Gastrocnemius medialis (tissue), 4 donors: ENCODE measurements around the gene B4GALT2. TPM values are rescaled to one million over a fixed set of nuclear protein-coding genes. Genes with fewer than 3 reads are reported as not detected.

Experiments
- ATAC-seq, 2 donors: fragments of 150-250 bp; one replicate each; pipeline ENCODE4 v1.9.1; 2016
- DNase-seq, 2 donors: peaks; one replicate each; pipeline ENCODE4 v3.0.0-alpha.2; 2019
- H3K27ac ChIP-seq, 4 donors: fragments of 200-600 bp; sonication (generic); 1 replicate in 1 of 4; 2 replicates in 3 of 4; pipeline ENCODE4 v1.5.1; 2016 to 2018; ENCODE audit warnings: mild to moderate bottlenecking in 2 of 4, moderate library complexity in 1 of 4
- H3K27me3 ChIP-seq, 3 donors: fragments of 200-600 bp; sonication (generic) in 2 of 3; 1 replicate in 1 of 3; 2 replicates in 2 of 3; pipeline versions ENCODE4 v1.5.1 to v1.6.0; 2016 to 2019; ENCODE audit warnings: mild to moderate bottlenecking in 1 of 3, moderate library complexity in 1 of 3
- H3K36me3 ChIP-seq, 2 donors: fragments of 200-600 bp; sonication (generic) in 1 of 2; one replicate each; pipeline ENCODE4 v1.5.1; 2017 to 2018
- H3K4me1 ChIP-seq, 2 donors: fragments of 200-600 bp; sonication (generic) in 1 of 2; one replicate each; pipeline ENCODE4 v1.5.1; 2016 to 2017; ENCODE audit warnings: mild to moderate bottlenecking in 2 of 2
- H3K4me3 ChIP-seq, 4 donors: fragments of 200-600 bp; sonication (generic) in 3 of 4; 1 replicate in 1 of 4; 2 replicates in 3 of 4; pipeline ENCODE4 v1.5.1; 2016 to 2019; ENCODE audit warnings: mild to moderate bottlenecking in 2 of 4
- H3K9me3 ChIP-seq, 3 donors: fragments of 200-600 bp; sonication (generic) in 2 of 3; 1 replicate in 1 of 3; 2 replicates in 2 of 3; pipeline ENCODE4 v1.5.1; 2016 to 2019
- POLR2A ChIP-seq, 2 donors: fragments of 450-650 bp; IDR thresholded peaks; one replicate each; pipeline ENCODE4 v1.6.1; 2017; ENCODE audit warnings: antibody characterized with exemption in 2 of 2, mild to moderate bottlenecking in 2 of 2, moderate library complexity in 2 of 2
- in situ Hi-C, 4 donors: fragments of 200-750 bp; cut with MboI; loops; one replicate each; pipeline versions ENCODE4 v1.15.0 to v1.8.0; 2017; ENCODE audit warnings: low sequenced_read_pairs in 4 of 4
- intact Hi-C: fragments of 100-400 bp; cut with DNase I; formaldehyde crosslinking; loops from one replicate; pipeline ENCODE4 v1.15.1; 2023; ENCODE audit warnings: low total_unique reads
- total RNA-seq, 4 donors: library from RNA; depleted of rRNA; stranded (reverse); fragments of >200 nt; gene quantifications; one replicate each; pipeline versions ENCODE4 v1.1.0 to v1.2.3, GENCODE V29; 2016
- TF ChIP-seq, protein P1 (sequence below), 5 experiments: fragments of 450-650 bp in 3 of 5; fragments of 200-600 bp in 2 of 5; sonication (generic) in 2 of 5; IDR thresholded peaks in 4 of 5; conservative IDR thresholded peaks in 1 of 5; 1 replicate in 4 of 5; 2 replicates in 1 of 5; pipeline ENCODE4 v1.5.1; 2016 to 2019; ENCODE audit warnings: antibody characterized with exemption in 5 of 5, mild to moderate bottlenecking in 3 of 5, moderate library complexity in 3 of 5

The B4GALT2 gene
- total RNA-seq, 4 donors from 2014 or later, result 63.5 to 97.8 (median 72.1) TPM

- intact Hi-C loops (no loop called here), in situ Hi-C loops (no loop called here)
- peaks cover 0 to 12% of the 10 kb centered on the region in 2 donors for H3K36me3 ChIP-seq
- no peak overlapping the region for H3K4me3 ChIP-seq
- no peaks in the 10 kb centered on the region for H3K9me3 ChIP-seq
- ATAC-seq (no peak), DNase-seq (no peak)
- TF ChIP-seq, protein P1, sequence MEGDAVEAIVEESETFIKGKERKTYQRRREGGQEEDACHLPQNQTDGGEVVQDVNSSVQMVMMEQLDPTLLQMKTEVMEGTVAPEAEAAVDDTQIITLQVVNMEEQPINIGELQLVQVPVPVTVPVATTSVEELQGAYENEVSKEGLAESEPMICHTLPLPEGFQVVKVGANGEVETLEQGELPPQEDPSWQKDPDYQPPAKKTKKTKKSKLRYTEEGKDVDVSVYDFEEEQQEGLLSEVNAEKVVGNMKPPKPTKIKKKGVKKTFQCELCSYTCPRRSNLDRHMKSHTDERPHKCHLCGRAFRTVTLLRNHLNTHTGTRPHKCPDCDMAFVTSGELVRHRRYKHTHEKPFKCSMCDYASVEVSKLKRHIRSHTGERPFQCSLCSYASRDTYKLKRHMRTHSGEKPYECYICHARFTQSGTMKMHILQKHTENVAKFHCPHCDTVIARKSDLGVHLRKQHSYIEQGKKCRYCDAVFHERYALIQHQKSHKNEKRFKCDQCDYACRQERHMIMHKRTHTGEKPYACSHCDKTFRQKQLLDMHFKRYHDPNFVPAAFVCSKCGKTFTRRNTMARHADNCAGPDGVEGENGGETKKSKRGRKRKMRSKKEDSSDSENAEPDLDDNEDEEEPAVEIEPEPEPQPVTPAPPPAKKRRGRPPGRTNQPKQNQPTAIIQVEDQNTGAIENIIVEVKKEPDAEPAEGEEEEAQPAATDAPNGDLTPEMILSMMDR (IDR thresholded peaks at IDR 0.05 in 4 of 5, conservative IDR thresholded peaks at IDR 0.05 in 1 of 5), result no peak
- TF ChIP-seq POLR2A (IDR thresholded peaks at IDR 0.05), result no peak
- no peaks in the 10 kb centered on the region for H3K27me3 ChIP-seq
- H3K27ac ChIP-seq, result no peak overlapping the region
- peaks cover 0 to 8% of the 10 kb centered on the region in 2 donors for H3K4me1 ChIP-seq
These were observed 7.1 kb downstream of the B4GALT2 start for GRCh38 chr1:43985984-43986595.

DNA sequence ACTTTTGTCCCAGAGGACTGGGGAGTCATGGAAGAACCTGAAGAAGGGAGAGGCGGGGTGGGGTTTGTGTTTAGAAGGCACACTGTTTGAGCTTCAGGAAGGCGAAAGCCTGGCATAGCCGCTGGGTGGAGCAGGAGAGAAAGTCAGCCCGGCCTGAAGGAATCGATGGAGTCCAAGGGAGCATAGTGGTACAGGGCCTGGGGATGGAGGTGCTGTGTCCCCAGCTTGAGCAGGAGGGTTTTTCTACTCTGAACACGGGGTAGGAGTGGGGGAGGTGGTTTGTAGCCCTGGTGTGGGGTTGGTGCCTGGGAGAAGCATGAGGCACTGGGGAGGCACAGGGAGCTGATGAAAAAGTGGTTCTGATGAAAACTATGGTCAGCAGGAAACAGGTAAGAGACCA, 7.7 kb downstream of the B4GALT2 start:
- no peaks in the 10 kb centered on the region for H3K9me3 ChIP-seq
- H3K27me3 ChIP-seq, result no peaks in the 10 kb centered on the region
- no peak overlapping the region for H3K4me3 ChIP-seq
- TF ChIP-seq, protein P1 (IDR thresholded peaks at IDR 0.05 in 4 of 5, conservative IDR thresholded peaks at IDR 0.05 in 1 of 5), result no peak
- TF ChIP-seq POLR2A (IDR thresholded peaks at IDR 0.05), result no peak
- peaks cover 0 to 9% of the 10 kb centered on the region in 2 donors for H3K4me1 ChIP-seq
- peaks cover 0 to 12% of the 10 kb centered on the region in 2 donors for H3K36me3 ChIP-seq
- no peak for ATAC-seq
- DNase-seq, result no peak
- intact Hi-C loops (no loop called here), in situ Hi-C loops (no loop called here)
- H3K27ac ChIP-seq, result no peak overlapping the region

DNA sequence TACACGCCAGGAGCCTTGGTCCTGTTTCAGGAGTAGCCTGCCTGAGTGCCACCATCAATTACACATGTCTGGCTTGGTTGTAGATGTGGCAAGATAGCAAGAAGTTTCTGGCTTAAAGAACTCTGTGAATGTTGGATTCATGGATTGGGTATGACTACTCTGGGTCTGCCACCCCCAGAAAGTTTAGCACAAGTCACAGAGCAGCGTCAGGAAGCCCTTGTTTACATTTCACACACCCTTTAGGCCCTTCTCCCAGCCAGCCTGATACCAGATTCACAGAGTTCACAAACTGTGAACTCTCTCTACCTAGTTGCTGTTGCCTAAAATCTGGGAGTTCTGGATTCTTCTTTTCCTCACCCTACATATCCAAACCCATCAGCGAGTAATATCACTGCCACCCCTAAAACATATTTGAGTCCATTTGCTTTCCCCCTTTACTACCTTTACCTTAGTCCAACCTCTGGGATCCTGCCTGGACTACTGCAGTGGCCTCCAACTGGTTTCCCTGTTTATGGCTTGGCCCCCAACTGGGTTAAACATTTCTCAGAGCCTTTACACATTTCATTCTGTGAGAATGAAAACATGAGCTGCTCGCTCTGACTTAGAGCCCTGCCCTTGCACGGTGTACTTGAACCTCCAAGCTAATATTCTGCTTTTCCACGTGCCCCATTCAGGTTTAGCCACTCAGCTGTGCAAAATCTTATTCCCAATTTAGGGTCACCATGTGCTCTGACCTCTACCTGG, 8.3 kb downstream of the B4GALT2 start:
- no peaks in the 10 kb centered on the region for H3K9me3 ChIP-seq
- ATAC-seq, result no peak
- H3K27ac ChIP-seq, result no peak overlapping the region
- H3K36me3 ChIP-seq, result peaks cover 0 to 12% of the 10 kb centered on the region in 2 donors
- TF ChIP-seq, protein P1 (IDR thresholded peaks at IDR 0.05 in 4 of 5, conservative IDR thresholded peaks at IDR 0.05 in 1 of 5), result no peak
- TF ChIP-seq POLR2A (IDR thresholded peaks at IDR 0.05), result no peak
- intact Hi-C loops, result no loop called here
- H3K4me3 ChIP-seq, result no peak overlapping the region
- in situ Hi-C loops, result no loop called here
- H3K27me3 ChIP-seq, result no peaks in the 10 kb centered on the region
- no peak for DNase-seq
- peaks cover 0 to 15% of the 10 kb centered on the region in 2 donors for H3K4me1 ChIP-seq

DNA sequence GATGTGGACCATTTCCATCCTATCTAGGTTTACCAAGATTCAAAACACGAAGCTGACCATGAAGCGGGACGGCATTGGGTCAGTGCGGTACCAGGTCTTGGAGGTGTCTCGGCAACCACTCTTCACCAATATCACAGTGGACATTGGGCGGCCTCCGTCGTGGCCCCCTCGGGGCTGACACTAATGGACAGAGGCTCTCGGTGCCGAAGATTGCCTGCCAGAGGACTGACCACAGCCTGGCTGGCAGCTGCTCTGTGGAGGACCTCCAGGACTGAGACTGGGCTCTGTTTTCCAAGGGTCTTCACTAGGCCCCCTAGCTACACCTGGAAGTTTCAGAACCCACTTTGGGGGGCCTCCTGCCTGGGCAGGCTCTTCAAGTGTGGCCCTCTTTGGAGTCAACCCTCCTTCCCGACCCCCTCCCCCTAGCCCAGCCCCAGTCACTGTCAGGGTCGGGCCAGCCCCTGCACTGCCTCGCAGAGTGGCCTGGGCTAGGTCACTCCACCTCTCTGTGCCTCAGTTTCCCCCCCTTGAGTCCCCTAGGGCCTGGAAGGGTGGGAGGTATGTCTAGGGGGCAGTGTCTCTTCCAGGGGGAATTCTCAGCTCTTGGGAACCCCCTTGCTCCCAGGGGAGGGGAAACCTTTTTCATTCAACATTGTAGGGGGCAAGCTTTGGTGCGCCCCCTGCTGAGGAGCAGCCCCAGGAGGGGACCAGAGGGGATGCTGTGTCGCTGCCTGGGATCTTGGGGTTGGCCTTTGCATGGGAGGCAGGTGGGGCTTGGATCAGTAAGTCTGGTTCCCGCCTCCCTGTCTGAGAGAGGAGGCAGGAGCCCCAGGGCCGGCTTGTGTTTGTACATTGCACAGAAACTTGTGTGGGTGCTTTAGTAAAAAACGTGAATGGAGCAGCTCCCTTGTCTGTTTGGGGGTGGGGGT, 11.5 kb downstream of the B4GALT2 start:
- in situ Hi-C loops (loop anchor here in 1 of 4 donors (10.0 kb wide), 1 partner anchor 54 kb away; no protein-coding TSS in a partner anchor), intact Hi-C loops (loop anchor here (1.0 to 5.0 kb wide), 2 partner anchors 10 to 42 kb away; partner anchors contain the start of gene SLC6A9)
- TF ChIP-seq POLR2A (IDR thresholded peaks at IDR 0.05), result no peak
- TF ChIP-seq, protein P1 (IDR thresholded peaks at IDR 0.05 in 4 of 5, conservative IDR thresholded peaks at IDR 0.05 in 1 of 5), result no peak
- DNase-seq (no peak), ATAC-seq (no peak)
- H3K9me3 ChIP-seq, result no peaks in the 10 kb centered on the region
- H3K36me3 ChIP-seq, result no peaks in the 10 kb centered on the region
- peaks cover 0 to 17% of the 10 kb centered on the region in 2 donors for H3K4me1 ChIP-seq
- H3K27ac ChIP-seq, result peak overlapping the region; percentile 71 to 83 (median 76)
- no peaks in the 10 kb centered on the region for H3K27me3 ChIP-seq
- H3K4me3 ChIP-seq, result peak overlapping the region; percentile 63 to 95 (median 70)
